Measurements from ENCODE around the gene MRGPRE.

Gene MRGPRE

DNA sequence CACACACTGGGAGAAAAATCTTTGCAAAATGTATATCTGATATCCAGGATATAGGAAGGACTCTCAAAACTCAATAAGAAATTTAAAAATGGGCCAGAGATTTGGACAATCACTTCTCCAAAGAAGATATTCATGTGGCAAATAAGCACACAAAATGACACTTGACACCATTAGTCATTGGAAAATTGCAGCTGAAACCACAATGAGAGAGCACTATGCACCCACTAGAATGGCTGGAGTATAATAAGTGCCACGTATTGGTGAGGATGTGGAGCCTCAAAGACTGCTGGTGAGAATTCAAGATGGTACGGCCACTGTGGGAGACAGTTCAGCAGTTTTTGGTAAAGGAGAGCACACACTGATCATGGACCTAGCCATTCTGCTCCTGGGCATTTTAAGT, 54.3 kb downstream of the MRGPRE start:
- no peak for DNase-seq

Data from CD4-positive, alpha-beta T cell treated with Interleukin-17A for 4 hours (primary cell).